ENCODE results near the gene JADE2.
"Not testable (repeated sequence)": the region's sequence is repeated elsewhere in the genome, so short reads cannot be mapped to it uniquely, and the experiment has no call there.

Gene JADE2

DNA sequence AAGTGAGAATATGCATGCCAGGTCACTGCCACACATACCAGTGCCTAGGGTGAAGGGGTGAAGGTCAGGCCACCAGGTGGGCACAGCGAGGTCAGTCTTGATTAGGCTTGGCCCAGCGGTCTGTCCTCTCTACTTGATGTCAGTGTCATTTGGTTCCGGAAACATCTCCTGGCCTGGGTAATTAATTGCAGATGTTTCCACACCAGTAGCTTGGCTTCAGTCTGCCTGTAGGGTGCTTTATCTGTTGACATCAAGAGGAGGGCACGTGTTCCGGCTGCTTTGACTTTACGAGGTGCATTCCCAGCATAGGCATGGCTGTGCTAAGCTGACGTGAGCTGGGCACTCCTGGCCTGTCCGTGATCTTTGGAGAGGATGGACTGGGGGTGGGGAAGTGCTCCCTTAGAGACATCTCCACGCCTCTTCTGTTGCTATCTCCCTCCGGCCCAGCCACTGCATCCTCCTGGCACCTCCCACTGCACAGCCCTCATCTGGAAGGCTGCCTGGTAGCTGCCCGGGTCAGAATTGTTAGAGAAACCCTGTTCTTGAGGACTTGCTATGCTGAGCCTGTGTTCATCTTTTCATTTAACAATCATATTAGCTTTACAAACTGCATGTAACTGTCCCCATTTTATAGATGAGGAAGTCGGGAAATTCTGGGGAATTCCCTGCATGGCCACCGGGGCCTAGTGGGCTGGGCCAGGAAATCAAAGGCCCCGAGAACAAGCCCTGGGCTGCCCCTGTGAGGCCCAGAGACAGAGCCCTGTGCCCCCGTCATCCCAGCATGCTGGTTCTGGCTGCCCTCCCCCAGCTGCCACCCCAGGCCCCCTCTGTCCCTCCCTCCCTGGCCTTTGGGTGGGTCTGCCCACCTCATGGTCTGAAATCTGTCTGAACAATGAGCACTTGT, 29.1 kb downstream of the JADE2 start:
- H3K27me3 ChIP-seq = no peaks in the 10 kb centered on the region
- no peaks in the 10 kb centered on the region for H3K9me3 ChIP-seq
- H3K4me1 ChIP-seq (ENCODE audit: control insufficient read depth in 1 of 2, insufficient read depth in 1 of 2, low read depth in 1 of 2, low read length in 1 of 2) = no peaks in the 10 kb centered on the region
- H3K4me3 ChIP-seq (ENCODE audit: low read depth in 1 of 2, low read length in 1 of 2) = no peak overlapping the region
- H3K27ac ChIP-seq = no peak overlapping the region
- TF ChIP-seq, protein P1, sequence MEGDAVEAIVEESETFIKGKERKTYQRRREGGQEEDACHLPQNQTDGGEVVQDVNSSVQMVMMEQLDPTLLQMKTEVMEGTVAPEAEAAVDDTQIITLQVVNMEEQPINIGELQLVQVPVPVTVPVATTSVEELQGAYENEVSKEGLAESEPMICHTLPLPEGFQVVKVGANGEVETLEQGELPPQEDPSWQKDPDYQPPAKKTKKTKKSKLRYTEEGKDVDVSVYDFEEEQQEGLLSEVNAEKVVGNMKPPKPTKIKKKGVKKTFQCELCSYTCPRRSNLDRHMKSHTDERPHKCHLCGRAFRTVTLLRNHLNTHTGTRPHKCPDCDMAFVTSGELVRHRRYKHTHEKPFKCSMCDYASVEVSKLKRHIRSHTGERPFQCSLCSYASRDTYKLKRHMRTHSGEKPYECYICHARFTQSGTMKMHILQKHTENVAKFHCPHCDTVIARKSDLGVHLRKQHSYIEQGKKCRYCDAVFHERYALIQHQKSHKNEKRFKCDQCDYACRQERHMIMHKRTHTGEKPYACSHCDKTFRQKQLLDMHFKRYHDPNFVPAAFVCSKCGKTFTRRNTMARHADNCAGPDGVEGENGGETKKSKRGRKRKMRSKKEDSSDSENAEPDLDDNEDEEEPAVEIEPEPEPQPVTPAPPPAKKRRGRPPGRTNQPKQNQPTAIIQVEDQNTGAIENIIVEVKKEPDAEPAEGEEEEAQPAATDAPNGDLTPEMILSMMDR (IDR thresholded peaks at IDR 0.05) = no peak
- peaks cover 19% of the 10 kb centered on the region for H3K36me3 ChIP-seq

DNA sequence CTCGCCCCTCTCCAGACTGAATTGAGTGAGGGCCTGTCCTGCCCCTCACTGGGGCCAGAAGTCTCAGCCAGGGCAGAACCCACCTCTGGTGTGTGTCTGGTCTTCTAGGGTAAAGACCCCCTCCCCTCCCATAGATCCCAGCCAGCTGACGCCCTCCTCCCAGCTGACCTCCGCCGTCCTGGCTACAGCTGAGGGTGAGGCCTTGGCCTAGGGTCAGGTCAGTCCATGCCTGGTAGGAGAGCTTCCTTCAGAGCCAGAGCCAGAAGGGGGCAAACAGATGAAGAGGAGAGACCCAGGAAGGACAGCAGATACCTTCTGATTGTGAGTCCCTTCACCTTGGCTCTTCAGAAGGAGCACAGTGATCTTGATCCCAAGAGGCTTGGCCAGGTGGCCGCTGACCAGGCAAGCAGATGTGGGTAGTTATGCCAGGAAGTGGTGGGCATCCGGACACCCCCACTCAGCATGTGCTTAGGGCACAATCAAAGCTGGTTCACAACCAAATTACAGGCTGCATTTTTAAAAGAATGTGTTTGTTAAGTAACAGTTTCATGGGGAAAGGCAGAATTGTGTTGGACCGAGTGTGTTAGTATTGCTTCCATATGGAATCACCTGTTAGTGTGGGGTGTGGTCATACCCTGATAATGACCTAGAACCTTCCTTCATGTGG, 29.9 kb downstream of the JADE2 start:
- peaks cover 26% of the 10 kb centered on the region for H3K36me3 ChIP-seq

DNA sequence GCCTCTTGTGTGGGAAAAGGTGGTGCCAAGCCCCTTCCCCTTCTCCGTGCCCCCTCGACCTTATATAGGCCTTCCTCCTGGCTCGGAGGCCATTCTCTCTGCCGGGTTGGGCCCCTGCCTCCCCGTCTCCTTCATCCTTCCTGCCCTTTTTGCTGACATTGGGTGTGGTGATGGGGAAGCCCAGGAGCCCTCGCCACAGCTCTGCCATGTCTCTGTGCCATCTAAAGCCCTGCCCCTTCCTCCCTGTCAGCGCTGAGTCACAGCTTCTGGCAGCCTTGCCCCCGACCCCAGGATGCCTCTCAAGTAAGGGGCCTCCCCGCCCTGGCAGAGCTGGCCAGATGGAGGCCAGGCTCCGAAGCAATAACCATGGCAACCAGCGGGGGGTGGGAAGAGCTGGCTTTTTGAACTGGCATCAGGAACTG, 30.4 kb downstream of the JADE2 start:
- no peaks in the 10 kb centered on the region for H3K4me1 ChIP-seq (ENCODE audit: control insufficient read depth in 1 of 2, insufficient read depth in 1 of 2, low read depth in 1 of 2, low read length in 1 of 2)
- H3K9me3 ChIP-seq = no peaks in the 10 kb centered on the region
- H3K27ac ChIP-seq = peak overlapping the region; percentile 5
- TF ChIP-seq, protein P1 (IDR thresholded peaks at IDR 0.05) = no peak
- no peak overlapping the region for H3K4me3 ChIP-seq (ENCODE audit: low read depth in 1 of 2, low read length in 1 of 2)
- no peaks in the 10 kb centered on the region for H3K27me3 ChIP-seq
- peaks cover 28% of the 10 kb centered on the region for H3K36me3 ChIP-seq

More for the DNA sequence above, 29.9 kb downstream of the JADE2 start:
- Histone ChIP-seq H3K4me3 (ENCODE audit: low read depth in 1 of 2, low read length in 1 of 2) (no peak overlapping the region), H3K9me3 (no peaks in the 10 kb centered on the region), H3K27me3 (no peaks in the 10 kb centered on the region), H3K27ac (peak overlapping the region; percentile 5), H3K4me1 (ENCODE audit: control insufficient read depth in 1 of 2, insufficient read depth in 1 of 2, low read depth in 1 of 2, low read length in 1 of 2) (no peaks in the 10 kb centered on the region)
- TF ChIP-seq, protein P1 (IDR thresholded peaks at IDR 0.05) = no peak

DNA sequence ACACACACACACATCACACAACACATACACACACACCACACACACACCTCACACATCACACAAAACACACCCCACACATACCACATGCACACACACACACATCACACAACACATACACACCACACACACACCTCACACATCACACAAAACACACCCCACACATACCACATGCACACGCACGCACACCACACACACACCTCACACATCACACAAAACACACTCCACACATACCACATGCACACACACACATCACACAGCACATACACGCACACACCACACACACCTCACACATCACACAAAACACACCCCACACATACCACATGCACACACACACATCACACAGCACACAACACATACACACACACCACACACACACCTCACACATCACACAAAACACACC, 31.1 kb downstream of the JADE2 start:
- peaks cover 35% of the 10 kb centered on the region for H3K36me3 ChIP-seq
- not testable (repeated sequence) for H3K27ac ChIP-seq

DNA sequence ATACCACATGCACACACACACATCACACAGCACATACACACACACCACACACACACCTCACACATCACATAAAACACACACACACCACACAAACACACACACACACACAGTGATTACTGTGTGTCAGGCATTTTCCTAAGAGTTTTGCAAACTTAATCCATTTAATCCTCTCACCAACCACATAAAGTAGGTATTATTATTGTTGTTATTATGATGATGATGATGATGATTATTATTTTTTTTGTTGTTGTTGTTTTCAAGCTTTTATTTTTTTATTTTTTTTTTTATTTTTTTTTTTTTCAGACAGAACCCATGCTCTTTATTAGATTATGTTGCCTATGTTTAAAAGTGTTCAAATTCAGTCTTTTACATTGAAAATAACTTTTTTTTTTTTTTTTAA, 31.5 kb downstream of the JADE2 start:
- Histone ChIP-seq H3K4me1 (ENCODE audit: control insufficient read depth in 1 of 2, insufficient read depth in 1 of 2, low read depth in 1 of 2, low read length in 1 of 2) (no peaks in the 10 kb centered on the region), H3K36me3 (peaks cover 37% of the 10 kb centered on the region), H3K27ac (no peak overlapping the region), H3K4me3 (ENCODE audit: low read depth in 1 of 2, low read length in 1 of 2) (no peak overlapping the region), H3K9me3 (no peaks in the 10 kb centered on the region), H3K27me3 (no peaks in the 10 kb centered on the region)
- TF ChIP-seq, protein P1 (IDR thresholded peaks at IDR 0.05) = no peak

More for the DNA sequence above, 31.1 kb downstream of the JADE2 start:
- not testable (repeated sequence) for H3K4me1 ChIP-seq (ENCODE audit: control insufficient read depth in 1 of 2, insufficient read depth in 1 of 2, low read depth in 1 of 2, low read length in 1 of 2); H3K4me3 ChIP-seq (ENCODE audit: low read depth in 1 of 2, low read length in 1 of 2); H3K27me3 ChIP-seq; H3K9me3 ChIP-seq

DNA sequence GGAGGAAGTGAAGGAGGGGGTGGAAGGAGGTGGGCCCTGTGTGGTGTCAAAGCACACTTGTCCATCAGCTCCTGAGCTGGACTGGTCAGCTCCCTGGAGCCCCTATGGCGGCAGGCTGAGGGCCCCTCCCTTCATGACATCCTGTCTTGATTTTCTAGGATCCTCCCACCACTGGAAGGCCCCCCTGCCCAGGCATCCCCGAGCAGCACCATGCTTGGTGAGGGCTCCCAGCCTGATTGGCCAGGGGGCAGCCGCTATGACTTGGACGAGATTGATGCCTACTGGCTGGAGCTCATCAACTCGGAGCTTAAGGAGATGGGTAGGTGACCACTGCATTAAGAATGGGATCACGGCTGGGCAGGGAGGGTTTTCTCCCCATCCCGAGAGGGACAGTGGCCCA, 34.2 kb downstream of the JADE2 start:
- Histone ChIP-seq H3K36me3 (peaks cover 50% of the 10 kb centered on the region), H3K27me3 (no peaks in the 10 kb centered on the region), H3K4me1 (ENCODE audit: control insufficient read depth in 1 of 2, insufficient read depth in 1 of 2, low read depth in 1 of 2, low read length in 1 of 2) (no peaks in the 10 kb centered on the region), H3K4me3 (ENCODE audit: low read depth in 1 of 2, low read length in 1 of 2) (no peak overlapping the region), H3K27ac (no peak overlapping the region), H3K9me3 (no peaks in the 10 kb centered on the region)
- TF ChIP-seq, protein P1 (IDR thresholded peaks at IDR 0.05) = no peak

Measured in neutrophil (primary cell).